H1 (cell line): Measurements from ENCODE around the gene OPCML. TPM values are rescaled to one million over a fixed set of nuclear protein-coding genes. Genes with fewer than 3 reads are reported as not detected.

ENCODE experiments used
- CTCF ChIA-PET: fragments of 300-600 bp; sonication (Branson Sonifier 250); formaldehyde crosslinking; loops from one replicate; lab custom pipeline; 2021; ENCODE audit not compliant: partially characterized antibody; lab: Charles Lee
- POLR2A ChIA-PET: fragments of 300-600 bp; sonication (Branson Sonifier 250); formaldehyde crosslinking; loops from one replicate; lab custom pipeline; 2021; ENCODE audit warnings: inconsistent platforms; ENCODE audit not compliant: partially characterized antibody; lab: Charles Lee
- DNase-seq, 2 experiments: peaks; one replicate each; pipeline versions ENCODE4 v3.0.0 to v3.0.0-alpha.2; 2010 to 2022; ENCODE audit warnings: low spot score in 2 of 2, low read depth in 1 of 2, mixed read lengths in 1 of 2
- FAIRE-seq: peaks from 2 replicates; lab custom pipeline; 2011; peaks lifted over from hg19 to GRCh38; lab: Jason Lieb, UNC
- H2AFZ ChIP-seq: 2 replicates; pipeline ENCODE4 v1.8.1; 2012; ENCODE audit warnings: low read length, inconsistent platforms
- H2AK5ac ChIP-seq: 2 replicates; pipeline ENCODE4 v1.6.1; 2013; ENCODE audit warnings: low read depth, low read length
- H2BK120ac ChIP-seq: replicated peaks from 2 replicates; pipeline ENCODE3; 2013; ENCODE audit warnings: low read depth, low read length, inconsistent platforms
- H2BK12ac ChIP-seq: 2 replicates; pipeline ENCODE4 v1.6.1; 2013; ENCODE audit warnings: low read depth, low read length
- H2BK15ac ChIP-seq: 2 replicates; pipeline ENCODE4 v1.6.1; 2013; ENCODE audit warnings: low read length
- H2BK20ac ChIP-seq: 2 replicates; pipeline ENCODE4 v1.6.1; 2013; ENCODE audit warnings: low read length
- H2BK5ac ChIP-seq: 2 replicates; pipeline ENCODE4 v1.6.1; 2013; ENCODE audit warnings: low read depth, low read length
- H3K14ac ChIP-seq: 2 replicates; pipeline ENCODE4 v1.6.1; 2013; ENCODE audit warnings: inconsistent platforms; ENCODE audit not compliant: insufficient read length
- H3K18ac ChIP-seq: 2 replicates; pipeline ENCODE4 v1.6.1; 2013; ENCODE audit warnings: low read length; ENCODE audit errors: extremely low read depth
- H3K23ac ChIP-seq: 2 replicates; pipeline ENCODE4 v1.6.1; 2013; ENCODE audit warnings: inconsistent platforms; ENCODE audit not compliant: insufficient read length
- H3K23me2 ChIP-seq: 2 replicates; pipeline ENCODE4 v1.6.1; 2013; ENCODE audit warnings: low read depth, low read length
- H3K27ac ChIP-seq: 2 replicates; pipeline ENCODE4 v1.6.1; 2011; ENCODE audit warnings: low read depth, low read length, inconsistent platforms
- H3K27me3 ChIP-seq, 4 experiments: replicated peaks in 1 of 4; 1 replicate in 1 of 4; 2 replicates in 3 of 4; pipeline versions ENCODE4 v1.6.1 to v1.8.1; 2011 to 2013; ENCODE audit warnings: low read length in 3 of 4, mild to moderate bottlenecking in 3 of 4, inconsistent platforms in 2 of 4, mixed read lengths in 2 of 4, moderate library complexity in 1 of 4; ENCODE audit not compliant: control insufficient read depth in 3 of 4, insufficient read depth in 3 of 4; ENCODE audit errors: extremely low read depth in 1 of 4
- H3K36me3 ChIP-seq, 4 experiments: 2 replicates each; pipeline versions ENCODE4 v1.6.1 to v1.8.1; 2011 to 2013; ENCODE audit warnings: mild to moderate bottlenecking in 4 of 4, low read length in 3 of 4, moderate library complexity in 2 of 4, control low read depth in 1 of 4, inconsistent platforms in 1 of 4; ENCODE audit not compliant: insufficient read depth in 4 of 4, control insufficient read depth in 2 of 4
- H3K4ac ChIP-seq: replicated peaks from 2 replicates; pipeline ENCODE3; 2013; ENCODE audit warnings: low read length, low read depth, mixed read lengths, inconsistent platforms; ENCODE audit not compliant: insufficient read length
- H3K4me1 ChIP-seq, 4 experiments: replicated peaks in 1 of 4; 1 replicate in 1 of 4; 2 replicates in 3 of 4; pipeline versions ENCODE4 v1.6.1 to v1.8.1; 2011 to 2013; ENCODE audit warnings: low read length in 3 of 4, inconsistent platforms in 2 of 4, mixed read lengths in 1 of 4; ENCODE audit not compliant: insufficient read depth in 4 of 4, control insufficient read depth in 3 of 4
- H3K4me2 ChIP-seq, 2 experiments: 2 replicates each; pipeline versions ENCODE4 v1.6.1 to v1.8.1; 2011 to 2013; ENCODE audit warnings: low read depth in 2 of 2, low read length in 2 of 2, control low read depth in 1 of 2, inconsistent platforms in 1 of 2, mild to moderate bottlenecking in 1 of 2; ENCODE audit not compliant: insufficient read depth in 1 of 2
- H3K4me3 ChIP-seq, 4 experiments: fragments of 200-600, 300-600 bp in 1 of 4; sonication (generic), shearing (Covaris generic), sonication (Bioruptor Twin) in 1 of 4; 2 replicates each; pipeline versions ENCODE4 v1.5.1 to v1.8.1; 2011 to 2016; ENCODE audit warnings: low read length in 4 of 4, low read depth in 3 of 4, control low read depth in 2 of 4, inconsistent platforms in 2 of 4, mild to moderate bottlenecking in 2 of 4, mixed read lengths in 1 of 4, moderate library complexity in 1 of 4; ENCODE audit not compliant: insufficient read depth in 2 of 4; ENCODE audit errors: extremely low read depth in 1 of 4
- H3K56ac ChIP-seq: replicated peaks from 2 replicates; pipeline ENCODE3; 2013; ENCODE audit warnings: low read depth, mild to moderate bottlenecking, mixed read lengths, low read length, inconsistent platforms; ENCODE audit not compliant: insufficient read length
- H3K79me1 ChIP-seq: 2 replicates; pipeline ENCODE4 v1.6.1; 2013; ENCODE audit warnings: low read depth, low read length, control low read depth
- H3K79me2 ChIP-seq, 2 experiments: 2 replicates each; pipeline versions ENCODE4 v1.6.1 to v1.8.1; 2012 to 2013; ENCODE audit warnings: low read length in 2 of 2, mild to moderate bottlenecking in 2 of 2, inconsistent platforms in 1 of 2; ENCODE audit not compliant: insufficient read depth in 2 of 2, control insufficient read depth in 1 of 2
- H3K9ac ChIP-seq, 4 experiments: replicated peaks in 1 of 4; 1 replicate in 1 of 4; 2 replicates in 3 of 4; pipeline versions ENCODE4 v1.6.1 to v1.8.1; 2011 to 2013; ENCODE audit warnings: low read depth in 3 of 4, low read length in 3 of 4, control low read depth in 2 of 4, mild to moderate bottlenecking in 2 of 4, moderate library complexity in 2 of 4, inconsistent platforms in 1 of 4; ENCODE audit errors: extremely low read depth in 1 of 4
- H3K9me3 ChIP-seq, 2 experiments: 2 replicates each; pipeline versions ENCODE4 v1.6.1 to v1.8.1; 2012 to 2013; ENCODE audit warnings: mild to moderate bottlenecking in 2 of 2, moderate library complexity in 2 of 2, control low read depth in 1 of 2, inconsistent platforms in 1 of 2, low read depth in 1 of 2, low read length in 1 of 2, mixed read lengths in 1 of 2; ENCODE audit not compliant: insufficient read depth in 2 of 2
- H4K20me1 ChIP-seq, 2 experiments: replicated peaks in 1 of 2; 2 replicates each; pipeline versions ENCODE3 to v1.8.1; 2011 to 2013; ENCODE audit warnings: inconsistent platforms in 2 of 2, low read length in 2 of 2, mild to moderate bottlenecking in 1 of 2; ENCODE audit not compliant: insufficient read depth in 2 of 2, control insufficient read depth in 1 of 2
- H4K5ac ChIP-seq: 2 replicates; pipeline ENCODE4 v1.6.1; 2013; ENCODE audit warnings: low read length, low read depth, mixed read lengths, inconsistent platforms; ENCODE audit not compliant: insufficient read length
- H4K8ac ChIP-seq: 2 replicates; pipeline ENCODE4 v1.8.0; 2013; ENCODE audit warnings: mild to moderate bottlenecking, moderate library complexity, low read length, inconsistent platforms; ENCODE audit not compliant: insufficient read depth; ENCODE audit errors: extremely low read depth
- H4K91ac ChIP-seq: replicated peaks from 2 replicates; pipeline ENCODE3; 2013; ENCODE audit warnings: low read length, mixed read lengths, inconsistent platforms; ENCODE audit not compliant: insufficient read length
- ASH2L ChIP-seq: fragments of 200-600, 300-600 bp; sonication (generic); IDR thresholded peaks from one replicate; pipeline ENCODE4 v1.7.1; 2017; ENCODE audit warnings: low read length
- CBX8 ChIP-seq: fragments of 300-800, 300-1000 bp; sonication (generic); IDR thresholded peaks from 2 replicates; pipeline ENCODE4 v1.7.1; 2016; ENCODE audit warnings: low read depth, low read length, borderline replicate concordance
- CEBPB ChIP-seq: IDR thresholded peaks from 2 replicates; pipeline ENCODE4 v1.6.1; 2012; ENCODE audit warnings: low read depth, low read length
- EZH2 ChIP-seq: fragments of 200-600 bp; sonication (generic); IDR thresholded peaks from 2 replicates; pipeline ENCODE4 v1.7.1; 2012; ENCODE audit warnings: low read depth, mild to moderate bottlenecking, moderate library complexity, low read length, inconsistent platforms; ENCODE audit not compliant: severe bottlenecking
- NRF1 ChIP-seq: IDR thresholded peaks from 2 replicates; pipeline ENCODE4 v1.6.1; 2011; ENCODE audit warnings: mild to moderate bottlenecking, low read depth, low read length, improper control_type of control experiment
- POU5F1 ChIP-seq: IDR thresholded peaks from 2 replicates; pipeline ENCODE4 v1.6.1; 2011; ENCODE audit warnings: low read depth, mild to moderate bottlenecking, low read length, moderate library complexity
- RAD21 ChIP-seq, 2 experiments: IDR thresholded peaks in 1 of 2; conservative IDR thresholded peaks in 1 of 2; 2 replicates each; pipeline ENCODE4 v1.6.1; 2011; ENCODE audit warnings: low read depth in 2 of 2, low read length in 2 of 2, improper control_type of control experiment in 1 of 2, inconsistent platforms in 1 of 2, mild to moderate bottlenecking in 1 of 2, moderate library complexity in 1 of 2
- RFX5 ChIP-seq: IDR thresholded peaks from 2 replicates; pipeline ENCODE4 v1.6.1; 2011; ENCODE audit warnings: low read depth, low read length, improper control_type of control experiment, borderline replicate concordance
- RNF2 ChIP-seq: fragments of 200-900, 300-1000 bp; sonication (generic); IDR thresholded peaks from 2 replicates; pipeline ENCODE4 v1.7.1; 2016; ENCODE audit warnings: borderline replicate concordance, low read depth, mild to moderate bottlenecking, antibody characterized with exemption, low read length; ENCODE audit not compliant: poor library complexity, severe bottlenecking; ENCODE audit errors: missing control alignments
- SP1 ChIP-seq: IDR thresholded peaks from 2 replicates; pipeline ENCODE4 v1.6.1; 2011; ENCODE audit warnings: low read depth, low read length
- SRF ChIP-seq: IDR thresholded peaks from 2 replicates; pipeline ENCODE4 v1.6.1; 2011; ENCODE audit warnings: mild to moderate bottlenecking, low read depth, low read length, moderate library complexity
- SUZ12 ChIP-seq: fragments of 200-600 bp; sonication (generic); IDR thresholded peaks from 2 replicates; pipeline ENCODE4 v1.6.1; 2012; ENCODE audit warnings: mild to moderate bottlenecking, inconsistent platforms, low read length, moderate library complexity, mixed read lengths
- TEAD4 ChIP-seq: IDR thresholded peaks from 2 replicates; pipeline ENCODE4 v1.6.1; 2012; ENCODE audit warnings: low read depth, low read length, inconsistent platforms, mixed read lengths
- WGBS, 2 experiments: shearing (Covaris generic) in 1 of 2; methylation state at CpG; one replicate each; pipeline versions ENCODE4 v1.1.6 to v1.1.7; 2013 to 2015; ENCODE audit warnings: low lambda C conversion rate in 2 of 2, mixed read lengths in 2 of 2, inconsistent platforms in 1 of 2, low coverage in 1 of 2, missing lambda C conversion rate in 1 of 2; ENCODE audit not compliant: insufficient replicate concordance in 2 of 2, insufficient coverage in 1 of 2, insufficient read length in 1 of 2; ENCODE audit errors: extremely low coverage in 1 of 2, missing lambda C conversion rate in 1 of 2; 5-methylcytosine and 5-hydroxymethylcytosine counted together
- polyA plus RNA-seq, 7 experiments: library from polyadenylated mRNA; depleted of rRNA in 3 of 7; stranded (reverse) in 5 of 7; unstranded in 2 of 7; fragments of >200 nt in 5 of 7; fragments of 200-250 nt in 2 of 7; gene quantifications; 1 replicate in 5 of 7; 2 replicates in 1 of 7; 4 replicates in 1 of 7; pipeline versions ENCODE4 v1.2.1 to v1.2.3, GENCODE V29; 2011 to 2013; ENCODE audit warnings: missing spikeins in 2 of 7, mixed read lengths in 2 of 7
- total RNA-seq: library from RNA; stranded (reverse); fragmentation: NEBNext Ultra II Directional; extraction: Animal tissue kit (Norgen Biotek cat#: 25700); gene quantifications from 2 replicates; pipeline ENCODE4 v1.2.1, GENCODE V29; 2021
- TF ChIP-seq, protein P1 (sequence below): IDR thresholded peaks from 2 replicates; pipeline ENCODE4 v1.6.1; 2012; ENCODE audit warnings: inconsistent platforms

The OPCML gene
- total and polyA plus RNA-seq, 2 of the 8 experiments (the other 6 are each of a cell fraction or from before 2014, with no cell fraction given) = 2.3 to 3.1 TPM

DNA sequence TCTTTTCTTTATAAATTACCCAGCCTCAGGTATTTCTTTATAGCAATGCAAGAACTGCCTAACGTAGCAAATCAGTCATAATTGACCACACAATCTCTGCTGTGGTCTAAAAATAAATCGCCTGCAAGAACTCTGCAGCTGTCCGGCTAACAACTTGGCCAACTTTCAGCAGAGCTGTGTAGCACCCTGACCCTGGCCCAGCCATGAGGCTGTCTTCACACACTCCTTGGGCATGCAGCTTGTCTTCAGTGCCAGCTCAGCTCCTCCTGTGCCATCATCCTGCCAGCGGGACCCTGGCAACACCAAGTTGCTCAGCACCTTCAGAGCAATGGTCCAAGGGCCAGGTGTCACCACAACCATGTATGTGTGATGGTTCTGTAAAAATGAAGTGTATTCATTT, 355.6 kb downstream of the OPCML start:
- no peak overlapping the region for H3K4ac ChIP-seq
- FAIRE-seq = no peak

More for the DNA sequence above, 355.6 kb downstream of the OPCML start:
- Histone ChIP-seq H3K23me2 (no peaks in the 10 kb centered on the region), H2BK20ac (no peak overlapping the region), H2BK120ac (no peak overlapping the region), H2BK5ac (no peak overlapping the region), H3K79me1 (no peaks in the 10 kb centered on the region), H4K8ac (no peak overlapping the region), H4K5ac (no peak overlapping the region), H3K9ac (no peak overlapping the region), H3K4me1 (no peaks in the 10 kb centered on the region), H3K18ac (no peak overlapping the region), H2BK12ac (no peak overlapping the region), H4K91ac (no peak overlapping the region), H3K4me2 (no peak overlapping the region), H3K27ac (no peak overlapping the region), H3K79me2 (no peaks in the 10 kb centered on the region), H3K36me3 (no peaks in the 10 kb centered on the region), H2AFZ (no peak overlapping the region), H3K4me3 (no peak overlapping the region), H3K27me3 (no peaks in the 10 kb centered on the region), H3K14ac (no peak overlapping the region), H3K56ac (no peak overlapping the region), H2AK5ac (no peak overlapping the region), H3K23ac (no peak overlapping the region), H2BK15ac (no peak overlapping the region), H4K20me1 (no peaks in the 10 kb centered on the region), H3K9me3 (no peaks in the 10 kb centered on the region)
- no peak for DNase-seq
- WGBS, 2 experiments = 88% methylated on average over 4 of the region's 4 CpGs; no CpG with 5 or more reads in 1 of the 2 experiments
- ChIA-PET CTCF (interaction anchor here (0.8 to 6.2 kb wide), 3 partner anchors 10 to 300 kb away, joined by 3 to 32 read pairs (median 3); no protein-coding TSS in a partner anchor), POLR2A (interaction anchor here (1.9 kb wide), 1 partner anchor 12 kb away, joined by 5 read pairs; no protein-coding TSS in a partner anchor)
- TF ChIP-seq CEBPB = no peak
- no peak for TF ChIP-seq RNF2
- TF ChIP-seq SRF = no peak
- TF ChIP-seq ASH2L = no peak
- no peak for TF ChIP-seq TEAD4
- no peak for TF ChIP-seq SUZ12
- no peak for TF ChIP-seq SP1
- TF ChIP-seq RAD21 (IDR thresholded peaks at IDR 0.05 in 1 of 2, conservative IDR thresholded peaks at IDR 0.05 in 1 of 2; ENCODE audit: low read depth in 2 of 2, low read length in 2 of 2) = no peak
- TF ChIP-seq, protein P1, sequence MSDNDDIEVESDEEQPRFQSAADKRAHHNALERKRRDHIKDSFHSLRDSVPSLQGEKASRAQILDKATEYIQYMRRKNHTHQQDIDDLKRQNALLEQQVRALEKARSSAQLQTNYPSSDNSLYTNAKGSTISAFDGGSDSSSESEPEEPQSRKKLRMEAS = no peak
- no peak for TF ChIP-seq NRF1
- TF ChIP-seq EZH2 = no peak
- no peak for TF ChIP-seq POU5F1
- TF ChIP-seq CBX8 = no peak
- no peak for TF ChIP-seq RFX5
